Skin of body (tissue), 2 donors: Measurements from ENCODE around the gene FOXP1. TPM values are rescaled to one million over a fixed set of nuclear protein-coding genes. Genes with fewer than 3 reads are reported as not detected.
A peak's percentile ranks its signal among the peaks of the same experiment; 100 is the strongest.

Experiments used
- DNase-seq: peaks from one replicate; lab custom pipeline; 2025; lab: John Stamatoyannopoulos, UW
- total RNA-seq: library from RNA; depleted of rRNA; stranded (reverse); fragments of >200 nt; gene quantifications from one replicate; pipeline ENCODE4 v1.2.3, GENCODE V29; 2014

The FOXP1 gene
- total RNA-seq, 1 donor from 2014 or later: 56.7 TPM

DNA sequence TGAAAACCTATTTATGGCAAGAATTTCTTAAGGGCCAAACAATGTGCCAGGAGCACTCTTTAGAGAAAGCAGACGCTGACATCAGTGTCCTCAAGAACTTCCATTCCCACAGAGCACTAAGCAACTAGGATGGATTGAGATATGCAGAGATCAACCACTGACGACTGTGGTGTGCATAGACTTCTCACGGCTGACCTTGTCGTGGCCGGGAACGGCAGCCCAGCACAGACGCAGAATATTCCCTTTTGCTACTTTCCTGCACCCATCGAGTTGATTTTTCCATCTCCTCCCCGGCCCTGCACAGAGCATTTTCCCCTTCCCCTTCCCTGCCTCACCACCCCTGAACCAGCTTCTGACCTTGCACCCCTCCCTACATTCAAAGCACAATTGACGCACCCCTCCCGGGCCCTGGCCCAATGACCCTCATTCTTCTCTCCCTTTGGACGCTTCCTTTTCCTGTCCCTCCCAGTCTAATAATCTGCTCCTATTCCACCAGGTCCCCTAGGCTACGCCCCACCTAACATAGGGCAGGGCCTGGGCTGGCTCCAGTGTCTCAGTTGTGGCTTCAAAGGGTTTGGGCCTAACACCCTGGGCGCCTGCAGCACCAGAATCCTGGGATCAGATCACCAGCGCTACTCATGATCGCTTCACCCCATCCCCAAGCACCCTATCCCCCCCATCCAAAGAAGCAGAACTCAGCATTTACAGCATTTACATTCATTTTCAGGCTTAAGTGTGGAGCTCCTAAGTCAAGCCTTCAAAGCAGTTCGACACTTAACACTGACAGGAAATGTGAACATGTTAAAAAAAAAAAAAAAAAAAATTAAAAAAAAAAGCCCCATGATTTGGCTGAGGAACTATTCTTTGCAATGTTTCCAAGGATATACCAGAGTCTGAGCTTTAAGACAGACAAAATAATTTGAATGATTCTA is 151.2 kb downstream of the FOXP1 start:
- no peak for DNase-seq

DNA sequence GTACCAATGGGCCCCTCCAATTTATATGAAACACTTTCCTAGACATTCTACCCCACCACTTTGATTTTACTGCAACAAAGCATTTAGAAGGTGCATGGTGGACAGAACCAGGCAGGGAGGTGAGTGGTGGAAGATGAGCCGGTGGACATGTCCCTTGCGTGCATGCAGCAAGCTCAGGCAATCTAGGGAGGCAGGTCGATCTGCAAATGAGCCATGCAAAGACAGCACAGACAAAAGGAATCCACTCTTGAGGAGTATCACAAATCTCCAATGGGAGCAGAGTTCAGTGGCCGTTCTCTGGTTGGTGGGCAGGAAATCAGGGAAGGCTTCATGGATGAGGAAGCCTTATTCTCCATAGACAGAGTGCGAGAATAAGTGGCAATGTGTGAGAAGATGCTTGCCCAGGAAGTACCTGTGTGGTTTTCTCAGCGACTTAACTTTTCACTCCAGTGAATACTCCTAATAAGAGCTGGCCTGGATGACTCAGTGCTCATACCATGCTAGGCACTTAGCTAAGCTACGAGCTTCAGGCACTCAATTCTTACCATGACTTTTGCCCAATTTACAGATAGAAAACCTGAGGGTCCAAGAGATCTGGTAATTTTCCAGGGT is 152.5 kb downstream of the FOXP1 start:
- DNase-seq: no peak

DNA sequence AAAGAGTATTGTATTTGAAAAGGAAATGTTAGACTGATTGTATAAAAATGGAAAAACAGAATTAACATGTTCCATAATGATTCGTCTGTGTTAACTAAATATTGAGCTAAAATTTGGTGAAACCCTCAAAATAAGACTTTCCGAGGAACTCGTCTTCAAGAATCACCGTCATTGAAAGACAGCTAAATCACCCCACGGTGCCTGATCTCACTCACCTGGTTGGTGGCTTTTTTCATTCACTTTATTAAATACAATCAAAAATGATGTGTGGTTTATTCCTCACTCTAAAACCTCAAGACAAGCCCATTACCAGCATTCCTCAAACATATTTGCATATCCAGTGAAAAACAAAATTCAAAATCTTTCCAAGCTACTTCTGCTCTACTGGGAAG is 153.9 kb downstream of the FOXP1 start:
- no peak for DNase-seq

DNA sequence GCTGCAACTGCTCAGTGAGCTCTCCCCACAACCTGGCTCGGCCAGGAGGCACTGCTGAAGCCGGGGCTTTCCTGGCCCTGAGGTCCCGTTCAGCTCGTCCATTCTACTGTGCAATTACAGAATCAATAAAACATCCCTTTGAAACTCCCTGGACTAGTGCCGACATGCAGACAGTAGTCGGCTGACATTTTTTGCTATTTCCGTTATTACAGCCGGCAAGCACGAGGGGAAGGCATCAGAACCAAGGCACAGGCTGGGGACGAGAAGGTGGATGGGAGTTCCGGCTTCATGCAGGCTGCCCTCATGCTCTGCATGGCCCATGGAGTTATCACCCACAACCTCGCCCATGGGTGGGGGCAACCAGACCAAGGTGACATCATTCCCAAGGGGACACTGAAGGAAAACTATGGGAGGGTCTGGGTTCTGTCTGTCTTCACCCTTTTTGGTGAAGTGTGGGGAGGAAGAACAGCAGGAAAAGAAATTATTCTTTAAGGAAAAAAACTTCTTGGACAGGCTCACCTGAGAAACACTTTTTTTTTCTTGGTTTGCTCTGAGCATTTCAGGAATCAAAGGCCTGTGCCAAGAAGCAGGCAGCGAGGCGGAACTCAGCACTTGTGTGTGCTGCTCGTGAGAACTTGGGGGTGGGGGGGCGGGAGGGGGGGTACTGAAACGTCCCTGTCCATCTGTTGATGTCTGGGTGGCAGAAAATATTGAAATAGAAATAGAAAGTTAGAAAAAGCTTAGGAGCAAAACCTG is 154.5 kb downstream of the FOXP1 start:
- no peak for DNase-seq

DNA sequence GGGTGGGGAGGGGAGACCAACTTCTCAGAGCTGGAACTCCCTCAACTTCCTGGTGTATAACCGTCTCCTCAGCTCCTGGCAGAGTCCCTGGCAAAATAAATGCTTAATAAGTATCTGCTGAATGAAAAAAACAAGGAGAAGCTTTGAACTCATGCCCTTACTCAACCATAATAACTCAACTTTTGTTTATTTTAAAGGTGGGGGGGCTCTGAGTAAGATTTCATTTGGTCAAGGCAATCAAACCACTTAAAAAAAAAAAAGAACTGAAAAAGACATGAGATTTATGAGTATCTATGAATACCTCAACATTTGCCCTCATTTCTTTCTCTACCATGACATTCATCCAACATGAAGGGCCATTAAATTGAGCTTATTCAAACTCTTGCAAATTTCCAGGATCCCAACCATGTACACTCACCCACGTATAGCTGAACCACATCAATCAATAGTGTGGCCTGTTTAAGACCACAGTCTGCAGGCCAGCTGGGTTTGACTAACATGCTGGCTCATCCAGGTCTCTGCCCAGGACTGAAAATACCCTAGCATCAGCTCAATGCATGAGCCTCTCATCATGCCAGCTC is 157.9 kb downstream of the FOXP1 start:
- DNase-seq: no peak

DNA sequence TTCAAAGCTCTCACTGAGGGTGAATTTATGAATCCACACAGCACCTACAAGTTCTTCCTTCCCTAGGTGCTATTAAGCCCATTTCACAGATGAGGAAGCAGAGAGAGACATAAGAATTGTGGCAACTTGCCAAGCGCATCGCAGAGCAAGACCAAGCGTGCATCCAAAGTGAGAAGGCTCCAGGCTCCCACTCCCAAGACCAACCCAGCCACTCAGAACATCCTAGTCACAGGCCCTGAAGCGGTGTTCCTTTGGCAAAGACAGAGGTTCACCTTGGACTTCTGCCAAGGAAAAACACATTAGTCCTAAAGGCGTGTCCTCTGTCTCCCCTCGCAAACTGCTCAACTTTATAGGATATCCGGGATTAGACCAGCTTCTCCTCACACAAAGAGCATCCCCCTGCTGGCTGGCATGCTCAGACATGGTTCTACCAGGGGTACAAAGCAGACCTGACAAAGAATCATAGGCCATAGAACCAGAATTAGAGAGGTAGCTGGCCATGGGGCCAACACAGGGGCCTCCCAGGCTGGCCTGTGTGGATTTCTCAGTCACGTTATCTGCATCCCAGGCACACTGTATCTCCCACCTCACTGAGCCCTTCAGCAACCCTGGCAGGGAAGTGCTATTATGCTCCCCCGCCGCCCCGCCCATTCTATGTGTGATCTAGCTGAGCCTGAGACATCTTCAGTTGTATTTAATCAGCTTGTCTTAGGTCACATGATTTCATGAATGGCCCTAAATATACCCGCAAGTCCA is 160.2 kb downstream of the FOXP1 start:
- peak; percentile 19 for DNase-seq

DNA sequence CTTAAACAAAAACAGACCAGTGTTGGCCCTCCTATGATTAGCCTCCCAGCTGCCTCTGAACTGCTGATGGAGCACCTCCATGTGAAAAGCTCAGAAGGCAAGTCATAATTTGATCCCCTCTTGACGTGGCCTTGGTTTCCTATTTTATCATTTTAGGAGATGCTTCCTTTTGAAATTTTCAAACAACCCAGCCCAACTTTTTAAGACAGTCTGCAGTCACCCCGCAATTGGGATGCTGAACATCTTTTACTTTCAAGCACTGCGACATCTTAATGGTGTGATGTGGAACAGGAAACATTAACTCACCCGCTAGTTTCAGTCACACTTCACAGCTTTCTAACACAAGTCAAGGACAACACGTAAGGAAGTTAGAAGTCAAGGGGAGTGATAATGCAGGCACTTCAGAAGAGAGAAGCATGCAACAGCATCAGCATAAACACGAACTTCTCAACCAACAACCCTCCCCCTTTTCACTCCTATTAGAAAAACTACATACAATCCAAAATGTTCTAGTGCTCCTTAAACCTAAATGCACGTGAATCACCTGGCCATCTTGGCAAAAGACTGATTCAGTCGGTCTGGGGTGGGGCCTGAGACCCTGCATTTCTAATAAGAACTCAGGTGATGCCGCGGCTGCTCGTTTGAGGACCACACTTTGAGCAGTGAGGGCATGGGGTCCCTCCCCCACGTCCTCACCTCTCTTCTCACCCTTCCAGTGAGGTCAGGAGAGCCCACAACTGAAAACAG is 161.5 kb downstream of the FOXP1 start:
- no peak for DNase-seq

DNA sequence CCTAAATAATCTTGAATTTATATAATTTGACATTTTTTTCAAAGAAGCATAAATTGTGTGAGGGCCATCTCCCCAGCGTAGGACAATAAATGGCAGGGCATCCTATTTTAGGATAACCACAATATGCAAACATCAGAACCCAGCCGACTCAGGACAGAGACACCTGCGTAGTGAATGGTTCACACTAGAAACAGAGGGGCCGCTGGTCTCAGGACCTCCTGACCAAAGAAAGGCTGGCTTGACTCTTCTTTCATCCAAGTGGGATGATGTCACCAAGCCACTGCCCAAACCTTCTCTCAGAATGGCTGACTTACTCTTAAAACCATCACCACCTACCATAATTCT is 162.1 kb downstream of the FOXP1 start:
- no peak for DNase-seq

DNA sequence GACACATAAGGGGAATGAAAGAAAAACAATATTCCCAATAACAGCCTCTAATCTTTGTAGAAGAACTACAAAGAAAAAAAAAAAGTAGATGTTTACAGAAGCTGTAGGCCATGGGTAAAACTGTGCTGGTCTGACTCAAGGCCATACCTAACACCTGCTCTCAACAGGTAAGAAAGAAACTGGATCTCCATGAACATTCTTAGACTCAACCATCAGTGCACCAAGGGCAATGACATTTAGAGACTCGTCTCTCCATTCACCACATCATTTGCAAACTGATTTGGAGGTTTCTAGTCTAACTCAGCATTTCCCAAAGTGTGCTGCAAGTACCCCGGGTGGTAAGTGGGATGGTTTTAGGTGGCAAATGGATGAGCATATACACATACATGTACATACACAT is 164.2 kb downstream of the FOXP1 start:
- no peak for DNase-seq

DNA sequence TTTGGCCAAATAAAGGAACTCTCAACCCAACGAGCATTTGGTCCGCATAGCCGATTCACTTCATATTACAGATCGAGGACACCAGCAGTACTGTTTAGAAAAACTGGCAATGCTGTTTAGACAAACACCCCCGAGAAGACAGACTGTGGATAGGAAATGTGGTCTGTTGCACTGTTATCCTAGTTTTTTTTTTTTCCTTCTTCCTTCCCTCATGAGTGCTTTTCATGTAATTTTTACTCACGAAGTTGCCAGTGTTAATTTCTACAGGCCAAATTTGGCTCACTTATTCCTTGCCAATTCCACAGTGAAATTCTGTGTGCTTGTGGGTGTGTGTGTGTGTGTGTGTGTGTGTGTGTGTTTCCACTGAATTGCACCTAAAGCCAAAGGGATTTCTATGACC is 165.7 kb downstream of the FOXP1 start:
- no peak for DNase-seq

DNA sequence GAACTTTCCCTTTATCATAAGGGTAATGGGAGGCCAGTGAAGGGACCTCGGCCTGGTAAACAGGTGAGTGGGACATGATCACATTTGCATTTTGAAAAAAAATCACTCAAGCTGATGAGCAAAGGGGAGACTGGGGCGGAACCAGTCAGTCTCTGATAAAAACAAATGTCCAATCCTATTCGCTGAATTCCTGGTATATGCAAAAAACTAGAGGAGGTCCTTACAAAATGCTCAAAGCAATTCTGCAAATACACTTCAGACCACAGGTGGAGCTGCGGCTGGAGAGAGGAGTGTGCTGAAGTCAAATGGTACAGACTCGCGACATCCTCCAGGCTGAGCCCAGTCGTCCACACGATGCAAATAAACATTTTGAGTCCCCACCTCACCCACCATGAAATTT is 166.7 kb downstream of the FOXP1 start:
- no peak for DNase-seq

DNA sequence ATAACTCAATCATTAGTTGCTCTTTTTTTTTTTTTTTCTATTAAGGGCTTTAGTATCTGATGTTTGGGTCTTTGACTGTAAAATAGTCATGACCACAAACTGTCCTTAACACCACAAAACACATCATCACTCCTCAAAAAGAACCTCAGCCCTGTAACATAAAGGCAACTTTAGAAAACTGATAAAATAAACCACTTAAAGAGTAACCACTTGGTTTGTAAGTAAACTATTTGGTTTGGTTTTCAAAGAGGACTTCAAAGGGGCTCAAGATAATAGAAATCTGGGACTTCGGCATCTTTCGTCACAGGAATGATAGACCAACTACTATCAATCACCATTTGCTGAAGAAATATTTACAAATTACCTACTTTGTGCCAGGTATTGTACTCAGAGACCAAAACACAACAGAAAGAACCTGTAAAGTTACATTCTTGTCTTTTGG is 167.8 kb downstream of the FOXP1 start:
- DNase-seq: no peak

DNA sequence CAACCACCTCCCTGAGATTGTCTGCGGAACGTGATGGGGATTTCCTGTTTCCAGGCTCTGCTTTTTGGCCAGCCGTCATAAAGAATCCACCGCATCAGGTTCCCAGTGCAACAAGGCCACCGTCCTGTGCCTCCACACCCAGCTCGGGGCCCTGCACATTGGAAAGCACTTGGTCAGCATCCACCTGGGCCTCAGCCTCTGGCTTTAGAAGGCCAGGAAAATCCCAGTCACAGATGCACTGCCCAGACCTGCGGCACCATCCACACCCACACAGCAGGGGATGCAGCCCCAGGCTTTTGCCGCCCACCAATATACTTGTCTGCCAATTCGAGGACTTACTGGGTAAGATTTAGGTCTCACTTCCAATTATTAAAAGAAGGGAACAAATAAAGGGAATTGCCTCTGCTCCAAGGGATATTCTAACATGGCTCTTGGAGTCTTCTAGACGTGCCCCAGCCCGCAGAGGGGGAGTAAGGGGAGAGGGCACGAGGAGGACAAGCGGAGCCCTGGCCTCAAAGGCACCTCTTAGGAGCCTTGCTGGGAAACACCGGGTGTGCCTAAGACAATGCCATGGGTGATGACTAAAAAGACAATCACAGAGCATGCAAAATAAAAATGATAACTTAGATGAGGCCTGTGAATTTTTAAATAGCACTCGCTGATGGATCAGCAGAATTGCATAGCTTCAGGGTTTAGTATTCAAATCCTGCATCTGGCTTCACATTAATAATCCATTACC is 169.2 kb downstream of the FOXP1 start:
- no peak for DNase-seq

DNA sequence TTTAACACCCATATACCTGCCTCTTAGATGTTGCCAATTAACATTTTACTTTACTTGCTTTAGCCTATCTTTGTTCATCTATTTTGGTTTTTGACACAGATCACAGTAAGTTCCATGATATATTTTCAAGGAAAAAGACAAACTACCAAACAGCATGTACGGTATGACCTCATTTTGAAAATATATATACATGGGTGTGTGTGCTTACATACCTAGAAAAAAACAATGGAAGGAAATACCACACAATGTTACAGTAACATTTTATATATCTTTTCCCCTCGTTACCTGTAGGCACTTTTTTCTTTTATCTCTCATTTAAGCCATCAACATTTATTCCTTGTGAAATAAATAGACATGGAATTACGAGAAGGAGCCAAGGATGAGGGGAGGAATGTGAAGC is 170.0 kb downstream of the FOXP1 start:
- DNase-seq: no peak

DNA sequence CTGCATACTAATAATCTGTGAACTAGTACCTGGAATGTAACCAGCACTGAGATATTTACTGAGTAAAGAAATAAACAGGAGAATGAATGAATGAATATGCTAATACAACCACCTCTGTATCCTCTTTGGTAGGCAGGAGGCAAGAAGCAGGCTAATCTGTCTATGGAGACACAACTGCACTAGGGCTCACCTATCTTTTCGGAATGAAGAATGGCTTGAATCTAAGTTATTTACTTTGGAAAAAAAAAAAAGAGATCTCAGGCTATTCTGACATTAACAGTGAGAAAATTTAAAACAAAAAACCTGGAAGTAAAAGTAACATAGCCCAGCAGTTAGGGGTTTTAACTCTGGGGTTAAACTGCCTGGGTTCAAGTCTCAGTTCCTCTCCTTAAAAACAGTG is 174.2 kb downstream of the FOXP1 start:
- no peak for DNase-seq

DNA sequence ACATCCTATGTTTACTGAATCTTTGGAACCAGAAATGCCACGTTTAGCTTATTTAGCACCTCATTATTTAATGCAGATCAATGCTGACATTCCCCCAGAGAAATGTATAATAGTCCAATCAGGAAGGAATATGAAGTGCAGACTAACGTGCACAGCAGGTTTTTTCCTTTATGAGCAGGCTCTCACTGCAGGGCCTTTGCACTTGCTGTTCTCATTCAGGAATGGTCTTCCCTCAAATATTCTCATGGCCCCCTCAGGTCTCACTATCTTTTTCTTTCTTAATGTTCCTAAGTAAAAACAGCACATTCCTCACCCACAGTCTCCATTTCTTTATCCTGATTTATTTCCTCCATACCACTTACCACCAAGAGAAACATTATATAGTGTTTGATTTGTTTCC is 174.6 kb downstream of the FOXP1 start:
- no peak for DNase-seq

DNA sequence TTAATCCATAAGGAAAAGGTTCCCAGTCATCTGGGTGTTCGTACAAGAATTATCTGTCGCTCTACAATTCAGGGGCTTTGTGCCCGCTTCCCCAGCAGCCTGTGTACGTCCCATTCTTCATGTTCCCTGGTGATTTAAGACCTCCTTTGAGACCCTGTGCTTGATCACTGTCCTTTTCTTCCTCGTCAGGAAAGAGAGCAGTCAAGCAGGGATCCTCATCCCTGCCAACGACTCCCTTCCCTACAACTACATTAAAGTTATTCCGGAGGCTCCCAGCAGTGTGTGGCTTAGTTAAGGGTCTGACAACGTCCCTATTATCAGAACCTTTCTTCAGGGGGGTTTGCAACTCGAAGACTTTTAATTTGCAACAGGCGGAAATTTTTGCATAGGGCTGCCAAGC is 175.7 kb downstream of the FOXP1 start:
- DNase-seq: no peak

DNA sequence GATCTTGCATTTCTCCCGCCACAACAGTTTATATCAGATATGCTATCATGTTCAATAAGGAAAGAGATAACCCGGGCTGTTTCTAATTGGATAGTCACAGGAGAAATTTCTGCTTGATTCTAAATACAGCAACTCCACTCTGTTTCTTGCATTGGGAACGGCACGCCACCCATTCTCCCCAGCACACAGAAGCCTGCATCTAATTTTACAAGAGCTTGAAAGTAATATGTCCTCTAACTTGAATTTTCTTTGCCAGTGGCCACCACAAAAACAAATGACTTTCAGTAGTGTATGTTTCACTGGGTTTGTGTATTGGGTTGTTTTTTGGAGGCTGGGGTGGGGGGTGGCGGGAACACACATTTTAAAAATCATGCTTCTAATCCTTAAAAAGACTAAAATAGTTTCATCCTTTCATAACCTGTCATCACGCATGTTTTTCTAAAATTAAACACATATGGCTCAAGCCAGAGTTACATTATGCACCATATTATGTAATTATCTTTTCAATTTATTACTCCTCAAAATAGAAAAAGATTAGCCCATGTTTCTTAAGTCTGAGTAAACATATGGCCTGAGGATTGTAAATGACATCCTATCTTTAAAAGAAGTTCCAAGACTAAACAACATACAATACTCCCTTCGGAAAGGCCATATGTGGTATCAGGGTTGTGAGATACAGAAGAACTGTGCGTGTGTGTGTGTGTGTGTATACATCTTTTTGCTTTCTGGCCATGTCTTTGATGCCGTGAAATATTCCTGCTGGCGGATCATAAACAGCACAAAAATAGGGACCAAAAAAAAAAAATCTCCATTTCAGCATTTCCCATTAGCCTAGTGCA is 176.3 kb downstream of the FOXP1 start:
- DNase-seq: peak; percentile 58

DNA sequence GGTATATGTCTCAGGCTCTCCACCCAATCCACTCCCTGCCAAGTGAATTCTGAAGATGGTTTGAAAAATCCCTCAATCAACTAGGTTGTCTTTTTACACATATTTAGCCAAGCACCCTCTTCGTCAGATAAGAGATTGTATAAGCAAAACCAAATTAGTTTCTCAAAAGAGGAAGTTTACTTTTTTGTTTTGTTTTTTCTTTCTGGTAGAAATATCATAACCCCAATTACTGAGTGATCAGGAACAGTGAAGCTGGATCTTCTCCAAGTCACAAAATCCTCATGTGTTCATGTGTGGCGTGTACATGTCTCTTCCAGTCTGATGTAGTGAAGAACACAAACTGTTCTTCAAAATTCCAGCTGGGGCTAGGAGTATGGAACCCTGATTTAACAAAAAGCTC is 180.6 kb downstream of the FOXP1 start:
- no peak for DNase-seq
